H1 (cell line): Measurements from ENCODE around the gene ZNF318.

Experiments used
- EGR1 ChIP-seq: IDR thresholded peaks from 2 replicates; pipeline ENCODE4 v1.6.1; 2011; ENCODE audit warnings: low read depth, low read length, borderline replicate concordance
- POLR2A ChIP-seq, 2 experiments: IDR thresholded peaks; 1 replicate in 1 of 2; 2 replicates in 1 of 2; pipeline ENCODE4 v1.6.1; 2011; ENCODE audit warnings: low read depth in 2 of 2, low read length in 2 of 2, mild to moderate bottlenecking in 2 of 2; ENCODE audit errors: control extremely low read depth in 1 of 2
- POLR2AphosphoS5 ChIP-seq: IDR thresholded peaks from 2 replicates; pipeline ENCODE4 v1.6.1; 2011; ENCODE audit warnings: low read depth, low read length
- POU5F1 ChIP-seq: IDR thresholded peaks from 2 replicates; pipeline ENCODE4 v1.6.1; 2011; ENCODE audit warnings: low read depth, mild to moderate bottlenecking, low read length, moderate library complexity
- RAD21 ChIP-seq, 2 experiments: IDR thresholded peaks in 1 of 2; conservative IDR thresholded peaks in 1 of 2; 2 replicates each; pipeline ENCODE4 v1.6.1; 2011; ENCODE audit warnings: low read depth in 2 of 2, low read length in 2 of 2, improper control_type of control experiment in 1 of 2, inconsistent platforms in 1 of 2, mild to moderate bottlenecking in 1 of 2, moderate library complexity in 1 of 2
- RNF2 ChIP-seq: fragments of 200-900, 300-1000 bp; sonication (generic); IDR thresholded peaks from 2 replicates; pipeline ENCODE4 v1.7.1; 2016; ENCODE audit warnings: borderline replicate concordance, low read depth, mild to moderate bottlenecking, antibody characterized with exemption, low read length; ENCODE audit not compliant: poor library complexity, severe bottlenecking; ENCODE audit errors: missing control alignments

DNA sequence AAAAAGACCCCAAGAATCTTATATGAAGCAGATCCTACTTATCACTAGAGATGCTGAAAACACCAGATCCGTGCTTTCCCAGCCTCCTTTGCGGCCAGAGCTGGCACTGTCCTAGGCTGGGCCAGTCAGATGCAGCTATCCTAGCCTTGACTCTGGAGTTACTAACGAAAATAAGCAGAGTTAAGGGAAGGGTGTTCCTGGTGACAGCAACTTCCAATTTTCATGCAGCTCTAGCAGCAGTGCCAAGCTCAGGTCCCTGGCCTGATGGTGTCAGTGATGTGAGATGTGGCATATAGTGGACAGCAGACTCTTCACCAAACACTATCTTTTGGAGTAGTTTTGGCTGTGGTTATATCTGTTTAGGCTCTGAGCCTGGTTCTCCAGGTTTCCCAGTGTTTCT, 32.3 kb upstream of the ZNF318 start:
- TF ChIP-seq RNF2 (no peak), EGR1 (no peak), POU5F1 (no peak), POLR2AphosphoS5 (no peak), POLR2A (IDR thresholded peaks at IDR 0.05; ENCODE audit: control extremely low read depth in 1 of 2, low read depth in 2 of 2, low read length in 2 of 2) (no peak), RAD21 (IDR thresholded peaks at IDR 0.05 in 1 of 2, conservative IDR thresholded peaks at IDR 0.05 in 1 of 2; ENCODE audit: low read depth in 2 of 2, low read length in 2 of 2) (no peak)
